ENCODE results near the gene SMARCA1. TPM values are rescaled to one million over a fixed set of nuclear protein-coding genes. Genes with fewer than 3 reads are reported as not detected.

The SMARCA1 gene
- total and polyA plus RNA-seq, 2 experiments from 2014 or later: 30.1 to 51.8 TPM

DNA sequence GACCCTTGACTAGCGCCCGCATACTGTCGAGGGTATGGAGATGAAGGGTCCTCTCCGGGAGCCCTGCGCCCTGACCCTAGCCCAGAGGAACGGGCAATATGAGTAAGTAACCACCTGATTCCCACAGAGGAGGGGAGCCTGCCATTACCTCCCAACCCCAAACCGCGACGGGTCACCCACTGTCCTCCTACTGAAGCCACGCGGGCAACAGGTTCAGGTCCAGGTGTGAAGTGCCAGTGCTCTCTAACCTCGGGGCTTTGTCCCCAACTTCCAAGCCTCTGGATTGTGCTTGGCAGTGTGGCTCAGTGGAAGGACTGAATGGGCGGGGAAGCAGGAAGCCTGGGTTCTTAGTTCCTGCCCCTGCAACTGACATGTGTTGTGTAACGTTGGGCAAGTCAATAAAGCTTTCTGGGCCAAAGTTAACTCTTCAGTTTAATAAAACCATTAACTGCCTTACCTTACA is 17.5 kb upstream of the SMARCA1 start:
- H3K9me2 ChIP-seq (ENCODE audit: insufficient read depth): no peaks in the 10 kb centered on the region
- peaks cover 7% of the 10 kb centered on the region; the same call in 1 of the 2 replicates for H3K79me2 ChIP-seq (replicated peaks; ENCODE audit: insufficient read depth)
- no peaks in the 10 kb centered on the region for H3K27me3 ChIP-seq (ENCODE audit: insufficient read depth)
- peak overlapping the region; percentile 76 for H3K4me3 Mint-ChIP-seq
- H3K27me3 Mint-ChIP-seq (ENCODE audit: insufficient read depth, low read depth, poor library complexity): peaks cover 3% of the 10 kb centered on the region
- H2AFZ ChIP-seq: 0 out of 2 replicates have a peak overlapping the region, but pooled peaks have one; percentile 66
- H3K4me1 ChIP-seq (ENCODE audit: insufficient read depth): peaks cover 4% of the 10 kb centered on the region; the same call in 1 of the 2 replicates
- no peak overlapping the region for H3K27ac ChIP-seq (ENCODE audit: low read depth)
- peak overlapping the region; percentile 67 for H3K4me3 ChIP-seq
- H3K36me3 ChIP-seq (ENCODE audit: insufficient read depth): no peaks in the 10 kb centered on the region
- H3K27ac Mint-ChIP-seq: no peak overlapping the region
- no peaks in the 10 kb centered on the region for H3K36me3 Mint-ChIP-seq (ENCODE audit: low read depth)
- TF ChIP-seq, protein P1, sequence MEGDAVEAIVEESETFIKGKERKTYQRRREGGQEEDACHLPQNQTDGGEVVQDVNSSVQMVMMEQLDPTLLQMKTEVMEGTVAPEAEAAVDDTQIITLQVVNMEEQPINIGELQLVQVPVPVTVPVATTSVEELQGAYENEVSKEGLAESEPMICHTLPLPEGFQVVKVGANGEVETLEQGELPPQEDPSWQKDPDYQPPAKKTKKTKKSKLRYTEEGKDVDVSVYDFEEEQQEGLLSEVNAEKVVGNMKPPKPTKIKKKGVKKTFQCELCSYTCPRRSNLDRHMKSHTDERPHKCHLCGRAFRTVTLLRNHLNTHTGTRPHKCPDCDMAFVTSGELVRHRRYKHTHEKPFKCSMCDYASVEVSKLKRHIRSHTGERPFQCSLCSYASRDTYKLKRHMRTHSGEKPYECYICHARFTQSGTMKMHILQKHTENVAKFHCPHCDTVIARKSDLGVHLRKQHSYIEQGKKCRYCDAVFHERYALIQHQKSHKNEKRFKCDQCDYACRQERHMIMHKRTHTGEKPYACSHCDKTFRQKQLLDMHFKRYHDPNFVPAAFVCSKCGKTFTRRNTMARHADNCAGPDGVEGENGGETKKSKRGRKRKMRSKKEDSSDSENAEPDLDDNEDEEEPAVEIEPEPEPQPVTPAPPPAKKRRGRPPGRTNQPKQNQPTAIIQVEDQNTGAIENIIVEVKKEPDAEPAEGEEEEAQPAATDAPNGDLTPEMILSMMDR (conservative IDR thresholded peaks at IDR 0.05; ENCODE audit: low read depth in 2 of 2): no peak
- TF ChIP-seq STAT1 (IDR thresholded peaks at IDR 0.05; ENCODE audit: unreplicated experiment) (no peak), NANOG (IDR thresholded peaks at IDR 0.05; ENCODE audit: borderline replicate concordance) (no peak), JUNB (IDR thresholded peaks at IDR 0.05; ENCODE audit: unreplicated experiment) (no peak), EZH2 (IDR thresholded peaks at IDR 0.05; ENCODE audit: low read depth, unreplicated experiment) (no peak), CREB1 (CRISPR knock-in tag; IDR thresholded peaks at IDR 0.05; ENCODE audit: low read depth) (no peak), ZNF462 (CRISPR knock-in tag; IDR thresholded peaks at IDR 0.05) (no peak), ZNF114 (CRISPR knock-in tag; IDR thresholded peaks at IDR 0.05) (no peak), EZH2phosphoT487 (IDR thresholded peaks at IDR 0.05; ENCODE audit: unreplicated experiment) (no peak), POLR2AphosphoS5 (IDR thresholded peaks at IDR 0.05; ENCODE audit: low read depth) (no peak), ZNF331 (CRISPR knock-in tag; IDR thresholded peaks at IDR 0.05; ENCODE audit: low read depth) (no peak), REST (IDR thresholded peaks at IDR 0.05; ENCODE audit: unreplicated experiment) (no peak)
- TF ChIP-seq, protein P2, sequence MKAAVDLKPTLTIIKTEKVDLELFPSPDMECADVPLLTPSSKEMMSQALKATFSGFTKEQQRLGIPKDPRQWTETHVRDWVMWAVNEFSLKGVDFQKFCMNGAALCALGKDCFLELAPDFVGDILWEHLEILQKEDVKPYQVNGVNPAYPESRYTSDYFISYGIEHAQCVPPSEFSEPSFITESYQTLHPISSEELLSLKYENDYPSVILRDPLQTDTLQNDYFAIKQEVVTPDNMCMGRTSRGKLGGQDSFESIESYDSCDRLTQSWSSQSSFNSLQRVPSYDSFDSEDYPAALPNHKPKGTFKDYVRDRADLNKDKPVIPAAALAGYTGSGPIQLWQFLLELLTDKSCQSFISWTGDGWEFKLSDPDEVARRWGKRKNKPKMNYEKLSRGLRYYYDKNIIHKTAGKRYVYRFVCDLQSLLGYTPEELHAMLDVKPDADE (IDR thresholded peaks at IDR 0.05): no peak
- no peaks in the 10 kb centered on the region for H3F3A ChIP-seq (replicated peaks; ENCODE audit: low read depth)
- H4K20me1 ChIP-seq (replicated peaks; ENCODE audit: insufficient read depth): no peaks in the 10 kb centered on the region
- peaks cover 9% of the 10 kb centered on the region; the same call in 2 of the 3 replicates for H3K4me1 Mint-ChIP-seq
- peak overlapping the region; percentile 76 for H3K4me2 ChIP-seq
- DNase-seq (ENCODE audit: low spot score): peak; percentile 3
- peak; percentile 79 for ATAC-seq
- H3K9me3 Mint-ChIP-seq: no peaks in the 10 kb centered on the region
